Spleen (tissue), 3 donors: ENCODE results near the gene ARHGEF28.

Experiments used
- POLR2A ChIP-seq, 3 donors: fragments of 450-650 bp; IDR thresholded peaks; one replicate each; pipeline ENCODE4 v1.5.1; 2017; ENCODE audit warnings: antibody characterized with exemption in 3 of 3, mild to moderate bottlenecking in 1 of 3
- POLR2AphosphoS5 ChIP-seq, 3 donors: sonication (generic); formaldehyde crosslinking; IDR thresholded peaks; one replicate each; pipeline ENCODE4 v1.5.1; 2017; ENCODE audit warnings: antibody characterized with exemption in 3 of 3

- TF ChIP-seq POLR2A (IDR thresholded peaks at IDR 0.05): no peak
- TF ChIP-seq POLR2AphosphoS5 (IDR thresholded peaks at IDR 0.05): no peak
Observed at GRCh38 chr5:73862796-73863195, 236.8 kb downstream of the ARHGEF28 start.
